Measurements from ENCODE around the gene ARHGEF39. TPM values are rescaled to one million over a fixed set of nuclear protein-coding genes. Genes with fewer than 3 reads are reported as not detected.

Gene ARHGEF39
- total and polyA plus RNA-seq, 9 of the 15 experiments (the other 6 are each of a cell fraction or from before 2014, with no cell fraction given), result 2.8 to 21.7 (median 12.9) TPM

DNA sequence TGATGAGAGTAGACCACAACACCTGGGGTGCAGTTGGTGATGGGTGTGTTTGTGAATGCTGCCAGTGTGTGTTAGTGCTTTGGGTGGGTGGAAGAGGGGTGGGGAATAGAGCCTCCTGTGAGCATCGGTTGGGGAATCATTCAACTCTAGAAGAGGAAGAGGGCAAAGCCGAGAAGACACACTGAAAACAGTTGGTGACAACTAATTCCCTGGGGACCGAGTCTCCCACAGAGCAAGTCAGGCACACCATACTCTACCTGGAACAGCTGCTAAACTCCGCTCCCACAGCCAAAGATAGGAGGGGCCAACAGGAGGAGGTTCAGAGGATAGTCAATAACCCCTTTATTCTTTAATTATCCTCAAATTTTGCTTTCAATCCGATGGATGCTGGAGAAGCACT, 1.6 kb upstream of the ARHGEF39 start:
- 86% methylated on average over 4 of the region's 5 CpGs for WGBS (ENCODE audit: insufficient coverage, low coverage, missing lambda C conversion rate)
- Histone ChIP-seq H3K27ac (ENCODE audit: extremely low read depth, low read depth, low read length) (no peak overlapping the region), H2AFZ (ENCODE audit: low read depth, low read length) (peak overlapping the region; percentile 33; the same call in 1 of the 2 replicates), H3K79me2 (ENCODE audit: control insufficient read depth, insufficient read depth, low read length) (peaks cover 18% of the 10 kb centered on the region), H3K27me3 (ENCODE audit: control insufficient read depth in 2 of 2, insufficient read depth in 2 of 2, low read length in 2 of 2) (no peaks in the 10 kb centered on the region), H4K20me1 (replicated peaks; ENCODE audit: control insufficient read depth, insufficient read depth, low read length) (no peaks in the 10 kb centered on the region), H3K9me1 (ENCODE audit: control insufficient read depth, insufficient read depth, low read length) (no peaks in the 10 kb centered on the region), H3K4me2 (ENCODE audit: insufficient read depth, low read length) (no peak overlapping the region), H3K4me1 (replicated peaks in 1 of 2; ENCODE audit: control insufficient read depth in 2 of 2, insufficient read depth in 2 of 2, low read length in 2 of 2) (peaks cover 13 to 17% of the 10 kb centered on the region in 2 experiments), H3K36me3 (ENCODE audit: control insufficient read depth, insufficient read depth, low read length) (peaks cover 21% of the 10 kb centered on the region; the same call in 2 of the 3 replicates), H3K4me3 (no peak overlapping the region), H3K9ac (ENCODE audit: insufficient read depth in 1 of 2, low read depth in 2 of 2, low read length in 2 of 2) (no peak overlapping the region), H3K9me3 (replicated peaks; ENCODE audit: control insufficient read depth, insufficient read depth, low read depth, low read length) (no peaks in the 10 kb centered on the region)
- TF ChIP-seq NFIX (CRISPR knock-in tag; IDR thresholded peaks at IDR 0.05; ENCODE audit: low read depth) (no peak), NR1H2 (CRISPR knock-in tag; IDR thresholded peaks at IDR 0.05) (no peak), SRSF1 (IDR thresholded peaks at IDR 0.05; ENCODE audit: low read depth, low read length) (no peak), IFI16 (CRISPR knock-in tag; IDR thresholded peaks at IDR 0.05) (no peak), MYC (IDR thresholded peaks at IDR 0.05; ENCODE audit: low read depth, low read length) (no peak), MYC (CRISPR knock-in tag; IDR thresholded peaks at IDR 0.05; ENCODE audit: borderline replicate concordance, low read depth) (no peak), POLR3G (IDR thresholded peaks at IDR 0.05; ENCODE audit: extremely low read depth, insufficient read length, insufficient replicate concordance) (no peak), BDP1 (IDR thresholded peaks at IDR 0.05; ENCODE audit: insufficient read depth, insufficient read length) (no peak), ZNF311 (CRISPR knock-in tag; IDR thresholded peaks at IDR 0.05) (no peak), NCOA4 (IDR thresholded peaks at IDR 0.05; ENCODE audit: partially characterized antibody) (no peak), RUNX1 (IDR thresholded peaks at IDR 0.05; ENCODE audit: low read depth) (no peak), HMG20B (CRISPR knock-in tag; IDR thresholded peaks at IDR 0.05) (no peak), ZNF232 (CRISPR knock-in tag; IDR thresholded peaks at IDR 0.05) (no peak), CREBBP (IDR thresholded peaks at IDR 0.05; ENCODE audit: low read depth, low read length) (no peak), POLR2AphosphoS5 (IDR thresholded peaks at IDR 0.05; ENCODE audit: control insufficient read depth, insufficient read depth, low read depth, low read length) (no peak), ZNF778 (CRISPR knock-in tag; IDR thresholded peaks at IDR 0.05) (no peak), KDM5B (IDR thresholded peaks at IDR 0.05; ENCODE audit: insufficient replicate concordance, low read depth, low read length) (no peak)
- TF ChIP-seq, protein P1, sequence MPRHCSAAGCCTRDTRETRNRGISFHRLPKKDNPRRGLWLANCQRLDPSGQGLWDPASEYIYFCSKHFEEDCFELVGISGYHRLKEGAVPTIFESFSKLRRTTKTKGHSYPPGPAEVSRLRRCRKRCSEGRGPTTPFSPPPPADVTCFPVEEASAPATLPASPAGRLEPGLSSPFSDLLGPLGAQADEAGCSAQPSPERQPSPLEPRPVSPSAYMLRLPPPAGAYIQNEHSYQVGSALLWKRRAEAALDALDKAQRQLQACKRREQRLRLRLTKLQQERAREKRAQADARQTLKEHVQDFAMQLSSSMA (CRISPR knock-in tag; IDR thresholded peaks at IDR 0.05), result no peak
- in situ Hi-C loops (cut with MboI), result no loop called here
- intact Hi-C loops (cut with micrococcal nuclease), result loop anchor here (10.0 kb wide), 1 partner anchor 148 kb away; the partner anchor contains the start of genes HINT2 and SPAG8
- POLR2A ChIA-PET, result interaction anchor here (1.2 kb wide), 1 partner anchor 9 kb away, joined by 4 read pairs; the partner anchor contains the start of genes CCDC107 and RMRP
- no TSS peak for BruUV-seq (replicated peaks)
- CTCF ChIA-PET (ENCODE audit: low intra/inter-chr PET ratio), result no interaction called here
- no peak for FAIRE-seq
- ATAC-seq, result no peak
- DNase-seq (ENCODE audit: extremely low read depth in 1 of 4, low spot score in 3 of 4), result no peak
